ENCODE measurements around the gene MCTP1.

MCTP1 gene

GRCh38 chr5:95272316-95272929 is 12.5 kb downstream of the MCTP1 start:
- Mint-ChIP-seq H3K4me3 (no peak overlapping the region), H3K27me3 (ENCODE audit: low read depth) (no peaks in the 10 kb centered on the region), H3K9me3 (no peaks in the 10 kb centered on the region), H3K36me3 (ENCODE audit: low read depth) (no peaks in the 10 kb centered on the region), H3K4me1 (peaks cover 3% of the 10 kb centered on the region), H3K27ac (no peak overlapping the region)
- TF ChIP-seq CTCF (IDR thresholded peaks at IDR 0.05; ENCODE audit: unreplicated experiment in 3 of 3) = no peak

- Mint-ChIP-seq H3K27ac (peak overlapping the region in 1 of 3 experiments; percentile 58), H3K4me3 (no peak overlapping the region), H3K27me3 (ENCODE audit: low read depth) (peaks cover 4% of the 10 kb centered on the region), H3K36me3 (ENCODE audit: low read depth) (no peaks in the 10 kb centered on the region), H3K9me3 (no peaks in the 10 kb centered on the region), H3K4me1 (no peaks in the 10 kb centered on the region)
- TF ChIP-seq CTCF (IDR thresholded peaks at IDR 0.05; ENCODE audit: unreplicated experiment in 3 of 3) = no peak
Observed at GRCh38 chr5:95262933-95263660, 21.8 kb downstream of the MCTP1 start.

- Mint-ChIP-seq H3K27me3 (ENCODE audit: low read depth) (peaks cover 4% of the 10 kb centered on the region), H3K4me3 (no peak overlapping the region), H3K27ac (no peak overlapping the region), H3K9me3 (no peaks in the 10 kb centered on the region), H3K36me3 (ENCODE audit: low read depth) (no peaks in the 10 kb centered on the region), H3K4me1 (no peaks in the 10 kb centered on the region)
- TF ChIP-seq CTCF (IDR thresholded peaks at IDR 0.05; ENCODE audit: unreplicated experiment in 3 of 3) = peak; percentile 57 to 59 (median 57)
Observed at GRCh38 chr5:95261437-95262175, 23.3 kb downstream of the MCTP1 start.

GRCh38 chr5:95256991-95257390 is 27.9 kb downstream of the MCTP1 start:
- Mint-ChIP-seq H3K36me3 (ENCODE audit: low read depth) (no peaks in the 10 kb centered on the region), H3K4me1 (no peaks in the 10 kb centered on the region), H3K27me3 (ENCODE audit: low read depth) (no peaks in the 10 kb centered on the region), H3K4me3 (no peak overlapping the region), H3K27ac (no peak overlapping the region), H3K9me3 (no peaks in the 10 kb centered on the region)
- TF ChIP-seq CTCF (IDR thresholded peaks at IDR 0.05; ENCODE audit: unreplicated experiment in 3 of 3) = no peak

- TF ChIP-seq CTCF (IDR thresholded peaks at IDR 0.05; ENCODE audit: unreplicated experiment in 3 of 3) = no peak
- Mint-ChIP-seq H3K27me3 (ENCODE audit: low read depth) (no peaks in the 10 kb centered on the region), H3K9me3 (no peaks in the 10 kb centered on the region)
Observed at GRCh38 chr5:95256446-95256845, 28.4 kb downstream of the MCTP1 start.

More at GRCh38 chr5:95256446-95256845, 28.4 kb downstream of the MCTP1 start:
- H3K36me3 Mint-ChIP-seq (ENCODE audit: low read depth) = no peaks in the 10 kb centered on the region
- no peak overlapping the region for H3K27ac Mint-ChIP-seq
- no peak overlapping the region for H3K4me3 Mint-ChIP-seq
- no peaks in the 10 kb centered on the region for H3K4me1 Mint-ChIP-seq
